Hepatocyte (in vitro differentiated cells): Measurements from ENCODE around the gene FAM181A. TPM values are rescaled to one million over a fixed set of nuclear protein-coding genes. Genes with fewer than 3 reads are reported as not detected.

ENCODE experiments used
- DNase-seq: peaks from one replicate; pipeline ENCODE4 v3.0.0-alpha.2; 2016; ENCODE audit warnings: low spot score
- H2AFZ ChIP-seq: fragments of 200-600 bp; sonication (generic); 2 replicates; pipeline ENCODE4 v1.6.0; 2016; ENCODE audit warnings: antibody characterized with exemption, mild to moderate bottlenecking
- H3K27ac ChIP-seq: fragments of 200-600 bp; sonication (generic); 2 replicates; pipeline ENCODE4 v1.5.1; 2016; ENCODE audit warnings: mild to moderate bottlenecking
- H3K27me3 ChIP-seq: fragments of 200-600 bp; sonication (generic); 2 replicates; pipeline ENCODE4 v1.6.1; 2016
- H3K36me3 ChIP-seq: fragments of 200-600 bp; sonication (generic); replicated peaks from 2 replicates; pipeline ENCODE4 v1.5.1; 2016; ENCODE audit warnings: low read depth; ENCODE audit not compliant: insufficient read depth
- H3K4me1 ChIP-seq: fragments of 200-600 bp; sonication (generic); 2 replicates; pipeline ENCODE4 v1.5.1; 2016; ENCODE audit warnings: mild to moderate bottlenecking, moderate library complexity; ENCODE audit not compliant: insufficient read depth
- H3K4me2 ChIP-seq: fragments of 200-600 bp; sonication (generic); 2 replicates; pipeline ENCODE4 v1.6.0; 2016
- H3K4me3 ChIP-seq: fragments of 200-600 bp; sonication (generic); 2 replicates; pipeline ENCODE4 v1.5.1; 2016; ENCODE audit warnings: mild to moderate bottlenecking
- H3K79me2 ChIP-seq: fragments of 200-600 bp; sonication (generic); 2 replicates; pipeline ENCODE4 v1.6.0; 2017; ENCODE audit warnings: mild to moderate bottlenecking
- H3K9me2 ChIP-seq: fragments of 200-600 bp; sonication (generic); replicated peaks from 2 replicates; pipeline ENCODE4 v1.6.0; 2017; ENCODE audit warnings: mild to moderate bottlenecking; ENCODE audit not compliant: insufficient read depth
- H3K9me3 ChIP-seq: fragments of 200-600 bp; sonication (generic); 2 replicates; pipeline ENCODE4 v1.5.1; 2016; ENCODE audit warnings: low read depth, mild to moderate bottlenecking
- H4K20me1 ChIP-seq: fragments of 200-600 bp; sonication (generic); 2 replicates; pipeline ENCODE4 v1.6.0; 2016; ENCODE audit warnings: mild to moderate bottlenecking; ENCODE audit not compliant: insufficient read depth, poor library complexity, severe bottlenecking
- EZH2 ChIP-seq: fragments of 200-600 bp; sonication (generic); IDR thresholded peaks from 2 replicates; pipeline ENCODE4 v1.6.1; 2016; ENCODE audit warnings: antibody characterized with exemption, mild to moderate bottlenecking, borderline replicate concordance
- EZH2phosphoT487 ChIP-seq: fragments of 200-600 bp; sonication (generic); IDR thresholded peaks from one replicate; pipeline ENCODE4 v1.6.1; 2018; ENCODE audit warnings: antibody characterized with exemption, mild to moderate bottlenecking, low read depth, moderate library complexity; ENCODE audit not compliant: unreplicated experiment, severe bottlenecking
- WGBS: methylation state at CpG from one replicate; pipeline ENCODE4 v1.1.6; 2016; ENCODE audit warnings: low lambda C conversion rate; ENCODE audit errors: missing lambda C conversion rate; 5-methylcytosine and 5-hydroxymethylcytosine counted together
- polyA plus RNA-seq: library from polyadenylated mRNA; unstranded; fragments of >200 nt; fragmentation: Nextera tagmentation; extraction: Ambion mirVana; gene quantifications from 2 replicates; pipeline ENCODE4 v1.2.1, GENCODE V29; 2016
- total RNA-seq: library from RNA; depleted of rRNA; stranded (reverse); fragments of >200 nt; gene quantifications from 2 replicates; pipeline ENCODE4 v1.2.3, GENCODE V29; 2014
- TF ChIP-seq, protein P1 (sequence below): fragments of 200-600 bp; sonication (generic); IDR thresholded peaks from 2 replicates; pipeline ENCODE4 v1.5.1; 2016; ENCODE audit warnings: antibody characterized with exemption, mild to moderate bottlenecking; ENCODE audit not compliant: poor library complexity

Gene FAM181A
- total and polyA plus RNA-seq, 2 experiments from 2014 or later, result not detected

GRCh38 chr14:93898731-93899130 is 28.4 kb upstream of the FAM181A start:
- H3K4me2 ChIP-seq, result no peak overlapping the region
- DNase-seq, result no peak
- no peaks in the 10 kb centered on the region for H3K79me2 ChIP-seq
- H3K4me1 ChIP-seq, result peaks cover 21% of the 10 kb centered on the region
- no peak overlapping the region for H2AFZ ChIP-seq
- TF ChIP-seq EZH2, result no peak
- TF ChIP-seq, protein P1, sequence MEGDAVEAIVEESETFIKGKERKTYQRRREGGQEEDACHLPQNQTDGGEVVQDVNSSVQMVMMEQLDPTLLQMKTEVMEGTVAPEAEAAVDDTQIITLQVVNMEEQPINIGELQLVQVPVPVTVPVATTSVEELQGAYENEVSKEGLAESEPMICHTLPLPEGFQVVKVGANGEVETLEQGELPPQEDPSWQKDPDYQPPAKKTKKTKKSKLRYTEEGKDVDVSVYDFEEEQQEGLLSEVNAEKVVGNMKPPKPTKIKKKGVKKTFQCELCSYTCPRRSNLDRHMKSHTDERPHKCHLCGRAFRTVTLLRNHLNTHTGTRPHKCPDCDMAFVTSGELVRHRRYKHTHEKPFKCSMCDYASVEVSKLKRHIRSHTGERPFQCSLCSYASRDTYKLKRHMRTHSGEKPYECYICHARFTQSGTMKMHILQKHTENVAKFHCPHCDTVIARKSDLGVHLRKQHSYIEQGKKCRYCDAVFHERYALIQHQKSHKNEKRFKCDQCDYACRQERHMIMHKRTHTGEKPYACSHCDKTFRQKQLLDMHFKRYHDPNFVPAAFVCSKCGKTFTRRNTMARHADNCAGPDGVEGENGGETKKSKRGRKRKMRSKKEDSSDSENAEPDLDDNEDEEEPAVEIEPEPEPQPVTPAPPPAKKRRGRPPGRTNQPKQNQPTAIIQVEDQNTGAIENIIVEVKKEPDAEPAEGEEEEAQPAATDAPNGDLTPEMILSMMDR, result no peak
- TF ChIP-seq EZH2phosphoT487, result no peak
- H3K9me3 ChIP-seq, result no peaks in the 10 kb centered on the region
- no peaks in the 10 kb centered on the region for H3K27me3 ChIP-seq
- no peak overlapping the region for H3K27ac ChIP-seq
- 96% methylated on average over 5 of the region's 5 CpGs for WGBS
- H3K9me2 ChIP-seq, result no peaks in the 10 kb centered on the region
- no peaks in the 10 kb centered on the region for H4K20me1 ChIP-seq
- H3K36me3 ChIP-seq, result no peaks in the 10 kb centered on the region
- no peak overlapping the region for H3K4me3 ChIP-seq

- H3K27ac ChIP-seq, result peak overlapping the region; percentile 88
- no peaks in the 10 kb centered on the region for H3K36me3 ChIP-seq
- no peak overlapping the region for H3K4me3 ChIP-seq
- no peaks in the 10 kb centered on the region for H3K79me2 ChIP-seq
- H3K4me1 ChIP-seq, result peaks cover 23% of the 10 kb centered on the region
- no peak overlapping the region for H2AFZ ChIP-seq
- no peaks in the 10 kb centered on the region for H3K27me3 ChIP-seq
- 25% methylated on average over 6 of the region's 6 CpGs for WGBS
- H3K9me3 ChIP-seq, result no peaks in the 10 kb centered on the region
- TF ChIP-seq EZH2 (no peak), EZH2phosphoT487 (no peak)
- TF ChIP-seq, protein P1, result no peak
- no peaks in the 10 kb centered on the region for H3K9me2 ChIP-seq
- H3K4me2 ChIP-seq, result no peak overlapping the region
- no peaks in the 10 kb centered on the region for H4K20me1 ChIP-seq
- DNase-seq, result peak; percentile 31
Observed at GRCh38 chr14:93901813-93902212, 25.3 kb upstream of the FAM181A start.

DNA sequence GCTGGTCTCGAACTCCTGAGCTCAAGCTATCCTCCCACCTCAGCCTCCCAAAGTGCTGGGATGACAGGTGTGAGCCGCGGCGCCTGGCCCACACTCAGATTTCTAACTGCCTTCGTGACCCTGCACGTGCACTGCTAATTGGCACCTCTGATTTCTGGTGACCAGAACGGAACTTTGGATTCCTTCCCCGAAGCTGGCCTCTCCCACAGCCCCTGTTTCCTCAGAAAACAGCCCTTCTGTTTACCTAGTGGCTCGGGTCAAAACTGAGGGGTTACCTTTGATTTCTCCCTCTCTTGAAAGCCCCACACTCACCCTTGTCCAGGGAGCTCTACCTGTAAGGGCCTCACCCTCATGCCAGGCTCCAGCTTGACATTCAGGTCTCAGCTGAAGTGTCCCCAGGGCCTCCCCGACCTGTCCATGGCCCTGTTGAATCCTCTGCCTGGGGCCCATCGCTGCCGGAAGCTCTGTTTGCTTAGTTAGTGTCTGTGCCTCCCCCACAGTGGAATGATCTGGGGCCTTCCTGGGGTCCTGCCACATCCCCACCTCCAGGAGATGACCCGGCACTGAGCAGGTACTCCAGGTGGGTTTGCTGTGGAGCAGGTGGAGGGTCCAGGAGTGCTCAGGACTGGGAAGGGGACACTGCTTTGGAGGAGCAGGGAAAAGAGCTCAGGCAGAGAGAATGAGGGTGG is 24.4 kb upstream of the FAM181A start:
- Histone ChIP-seq H3K9me3 (no peaks in the 10 kb centered on the region), H3K27ac (peak overlapping the region; percentile 8), H3K36me3 (no peaks in the 10 kb centered on the region), H3K9me2 (no peaks in the 10 kb centered on the region), H4K20me1 (no peaks in the 10 kb centered on the region), H2AFZ (no peak overlapping the region), H3K4me2 (no peak overlapping the region), H3K79me2 (no peaks in the 10 kb centered on the region), H3K4me1 (peaks cover 23% of the 10 kb centered on the region), H3K4me3 (no peak overlapping the region), H3K27me3 (no peaks in the 10 kb centered on the region)
- 79% methylated on average over 13 of the region's 13 CpGs for WGBS
- no peak for DNase-seq
- TF ChIP-seq, protein P1, result no peak
- no peak for TF ChIP-seq EZH2phosphoT487
- TF ChIP-seq EZH2, result no peak
